MCF 10A (cell line): Measurements from ENCODE around the gene ANKK1. TPM values are rescaled to one million over a fixed set of nuclear protein-coding genes. Genes with fewer than 3 reads are reported as not detected.

ENCODE experiments used
- BruUV-seq: library from RNA; stranded (reverse); fragments of 400-500 nt; replicated peaks from 2 replicates; lab custom pipeline; 2021; lab: Mats Ljungman, UMichigan
- CTCF ChIA-PET: fragments of 300-600 bp; sonication (Branson Sonifier 250); formaldehyde crosslinking; extraction: SDS; loops from one replicate; lab custom pipeline; 2021; ENCODE audit warnings: antibody characterized with exemption, inconsistent platforms; lab: Yijun Ruan, JAX
- POLR2A ChIA-PET: fragments of 300-600, 350-650 bp; sonication (Branson Sonifier 250); formaldehyde crosslinking; extraction: SDS; loops from one replicate; lab custom pipeline; 2020; ENCODE audit warnings: antibody characterized with exemption, inconsistent platforms; lab: Yijun Ruan, JAX
- DNase-seq: peaks from one replicate; pipeline ENCODE4 v3.0.0-alpha.2; 2018; ENCODE audit not compliant: unreplicated experiment
- H3K27ac Mint-ChIP-seq: one replicate; pipeline ENCODE4 v1.8.0; 2022; ENCODE audit warnings: mild to moderate bottlenecking, low read depth, mixed read lengths; ENCODE audit not compliant: unreplicated experiment
- H3K27me3 Mint-ChIP-seq: one replicate; pipeline ENCODE4 v1.8.0; 2022; ENCODE audit warnings: mixed read lengths; ENCODE audit not compliant: insufficient read depth, unreplicated experiment
- H3K36me3 Mint-ChIP-seq: one replicate; pipeline ENCODE4 v1.8.0; 2022; ENCODE audit warnings: mild to moderate bottlenecking, moderate library complexity, mixed read lengths; ENCODE audit not compliant: insufficient read depth, unreplicated experiment
- H3K4me1 Mint-ChIP-seq: one replicate; pipeline ENCODE4 v1.8.0; 2022; ENCODE audit warnings: mixed read lengths; ENCODE audit not compliant: insufficient read depth, unreplicated experiment
- H3K4me3 Mint-ChIP-seq: one replicate; pipeline ENCODE4 v1.8.0; 2022; ENCODE audit warnings: mild to moderate bottlenecking, moderate library complexity, mixed read lengths; ENCODE audit not compliant: unreplicated experiment
- H3K9me3 Mint-ChIP-seq: one replicate; pipeline ENCODE4 v1.8.0; 2022; ENCODE audit warnings: mixed read lengths; ENCODE audit not compliant: unreplicated experiment
- CTCF ChIP-seq: fragments of 200-600 bp; IDR thresholded peaks from one replicate; pipeline ENCODE4 v1.8.0; 2022; ENCODE audit warnings: antibody characterized with exemption, mild to moderate bottlenecking; ENCODE audit not compliant: unreplicated experiment
- intact Hi-C: fragments of 100-400 bp; cut with micrococcal nuclease; formaldehyde crosslinking; loops from 2 replicates; pipeline ENCODE4 v1.14.1; 2022
- total RNA-seq: library from RNA; stranded (reverse); gene quantifications from 2 replicates; pipeline ENCODE4 v1.2.3, GENCODE V29; 2022

ANKK1 gene
- total RNA-seq, 1 experiment from 2014 or later: 0.47 TPM

- POLR2A ChIA-PET: interaction anchor here (1.2 kb wide), 1 partner anchor 34 kb away, joined by 3 read pairs; no protein-coding TSS in a partner anchor
- no peak overlapping the region for H3K4me3 Mint-ChIP-seq
- H3K27ac Mint-ChIP-seq: no peak overlapping the region
- no peak for TF ChIP-seq CTCF
- CTCF ChIA-PET: no interaction called here
- no peaks in the 10 kb centered on the region for H3K9me3 Mint-ChIP-seq
- no peaks in the 10 kb centered on the region for H3K27me3 Mint-ChIP-seq
- peaks cover 5% of the 10 kb centered on the region for H3K36me3 Mint-ChIP-seq
- no peak for DNase-seq
- intact Hi-C loops: no loop called here
- peaks cover 22% of the 10 kb centered on the region for H3K4me1 Mint-ChIP-seq
- no TSS peak for BruUV-seq
These were observed 21.9 kb downstream of the ANKK1 start for GRCh38 chr11:113409526-113409925.

- H3K9me3 Mint-ChIP-seq: no peaks in the 10 kb centered on the region
- H3K27me3 Mint-ChIP-seq: no peaks in the 10 kb centered on the region
- H3K4me1 Mint-ChIP-seq: peaks cover 11% of the 10 kb centered on the region
- intact Hi-C loops: no loop called here
- CTCF ChIA-PET: interaction anchor here (0.6 kb wide), 1 partner anchor 15 kb away, joined by 3 read pairs; no protein-coding TSS in a partner anchor
- POLR2A ChIA-PET: no interaction called here
- no peak overlapping the region for H3K4me3 Mint-ChIP-seq
- H3K36me3 Mint-ChIP-seq: peaks cover 5% of the 10 kb centered on the region
- no TSS peak for BruUV-seq
- no peak overlapping the region for H3K27ac Mint-ChIP-seq
- DNase-seq: no peak
- TF ChIP-seq CTCF: no peak
These were observed 23.0 kb downstream of the ANKK1 start for GRCh38 chr11:113410414-113411135.

DNA sequence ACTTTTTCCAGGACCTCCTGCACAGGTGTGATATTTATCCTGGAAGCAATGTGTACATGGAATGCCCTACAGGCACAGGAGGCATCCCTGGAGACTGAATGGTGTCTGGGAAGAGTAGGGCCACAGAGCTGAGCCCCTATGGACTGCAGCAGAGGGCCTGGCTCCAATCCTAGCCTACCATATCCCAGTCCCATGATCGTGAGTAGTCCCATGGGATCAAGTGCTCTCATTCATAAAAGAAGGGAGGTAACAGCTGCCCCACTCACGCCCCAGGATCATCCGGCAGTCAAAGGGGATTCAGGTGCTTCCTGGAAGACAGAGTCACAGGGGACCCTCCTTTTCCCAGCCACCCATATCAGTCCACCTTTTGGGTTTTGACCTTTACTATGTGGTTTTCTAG lies 24.0 kb downstream of the ANKK1 start:
- no peak for DNase-seq
- ChIA-PET CTCF (no interaction called here), POLR2A (no interaction called here)
- intact Hi-C loops: no loop called here
- TF ChIP-seq CTCF: no peak
- H3K4me3 Mint-ChIP-seq: no peak overlapping the region
- H3K4me1 Mint-ChIP-seq: peaks cover 2% of the 10 kb centered on the region
- no TSS peak for BruUV-seq
- no peaks in the 10 kb centered on the region for H3K9me3 Mint-ChIP-seq
- H3K27ac Mint-ChIP-seq: no peak overlapping the region
- H3K27me3 Mint-ChIP-seq: no peaks in the 10 kb centered on the region
- peaks cover 5% of the 10 kb centered on the region for H3K36me3 Mint-ChIP-seq

GRCh38 chr11:113412675-113413074 lies 25.1 kb downstream of the ANKK1 start:
- no peak overlapping the region for H3K27ac Mint-ChIP-seq
- H3K4me1 Mint-ChIP-seq: no peaks in the 10 kb centered on the region
- no peak overlapping the region for H3K4me3 Mint-ChIP-seq
- ChIA-PET CTCF (interaction anchor here (0.7 to 0.8 kb wide), 2 partner anchors 9 to 29 kb away, joined by 3 to 5 read pairs; no protein-coding TSS in a partner anchor), POLR2A (no interaction called here)
- no peak for TF ChIP-seq CTCF
- peaks cover 5% of the 10 kb centered on the region for H3K36me3 Mint-ChIP-seq
- no peak for DNase-seq
- intact Hi-C loops: no loop called here
- H3K9me3 Mint-ChIP-seq: no peaks in the 10 kb centered on the region
- no TSS peak for BruUV-seq
- no peaks in the 10 kb centered on the region for H3K27me3 Mint-ChIP-seq
